ENCODE data around the gene MEX3A.
A peak's percentile ranks its signal among the peaks of the same experiment; 100 is the strongest.

The MEX3A gene

DNA sequence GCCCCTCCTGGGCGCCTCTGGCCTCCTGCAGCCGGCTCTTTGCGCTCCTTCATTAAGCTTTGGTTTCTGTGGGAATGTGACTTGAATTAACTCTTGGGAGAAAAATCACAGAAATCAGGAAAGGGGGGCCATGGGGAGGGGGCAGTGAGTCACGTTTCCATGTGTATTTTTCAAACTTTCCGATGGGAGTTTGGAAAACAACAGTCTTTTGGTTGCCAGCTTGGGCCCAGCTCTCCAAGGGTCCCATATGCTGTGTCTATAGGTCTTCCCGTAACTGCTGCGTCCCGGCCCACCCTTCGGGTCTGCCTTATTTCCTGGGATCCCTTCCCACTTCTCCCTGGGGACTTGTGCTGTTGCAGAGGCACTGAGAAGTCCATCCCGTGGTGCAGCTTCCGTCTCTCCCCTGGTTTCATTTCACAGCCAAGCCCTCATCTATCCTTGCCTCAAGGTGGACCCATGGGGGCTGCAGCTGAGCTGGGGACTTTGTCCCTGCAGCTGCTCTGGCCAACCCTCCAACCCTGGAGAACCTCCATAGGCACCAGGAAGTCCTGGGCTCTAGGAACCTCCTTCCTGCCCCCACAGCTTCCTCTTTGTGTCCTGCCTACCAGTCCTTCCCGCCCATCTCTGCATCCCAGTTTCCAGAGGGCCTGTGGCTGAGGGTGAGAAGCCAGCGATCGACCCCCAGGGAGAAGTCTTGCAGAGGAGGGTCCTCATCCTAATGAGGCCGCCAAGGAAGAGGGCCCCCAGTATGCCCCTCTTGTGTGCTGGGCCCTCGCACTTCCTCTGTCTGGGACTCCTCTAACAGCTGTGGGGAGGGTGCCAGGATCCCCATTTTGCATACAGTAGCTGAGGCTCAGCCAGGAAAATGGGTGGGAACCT lies 20.6 kb upstream of the MEX3A start:
- no peak for DNase-seq (ENCODE audit: low read depth in 3 of 3)

GRCh38 chr1:156101880-156102279 lies 19.6 kb upstream of the MEX3A start:
- no peak for DNase-seq (ENCODE audit: low read depth in 3 of 3)

DNA sequence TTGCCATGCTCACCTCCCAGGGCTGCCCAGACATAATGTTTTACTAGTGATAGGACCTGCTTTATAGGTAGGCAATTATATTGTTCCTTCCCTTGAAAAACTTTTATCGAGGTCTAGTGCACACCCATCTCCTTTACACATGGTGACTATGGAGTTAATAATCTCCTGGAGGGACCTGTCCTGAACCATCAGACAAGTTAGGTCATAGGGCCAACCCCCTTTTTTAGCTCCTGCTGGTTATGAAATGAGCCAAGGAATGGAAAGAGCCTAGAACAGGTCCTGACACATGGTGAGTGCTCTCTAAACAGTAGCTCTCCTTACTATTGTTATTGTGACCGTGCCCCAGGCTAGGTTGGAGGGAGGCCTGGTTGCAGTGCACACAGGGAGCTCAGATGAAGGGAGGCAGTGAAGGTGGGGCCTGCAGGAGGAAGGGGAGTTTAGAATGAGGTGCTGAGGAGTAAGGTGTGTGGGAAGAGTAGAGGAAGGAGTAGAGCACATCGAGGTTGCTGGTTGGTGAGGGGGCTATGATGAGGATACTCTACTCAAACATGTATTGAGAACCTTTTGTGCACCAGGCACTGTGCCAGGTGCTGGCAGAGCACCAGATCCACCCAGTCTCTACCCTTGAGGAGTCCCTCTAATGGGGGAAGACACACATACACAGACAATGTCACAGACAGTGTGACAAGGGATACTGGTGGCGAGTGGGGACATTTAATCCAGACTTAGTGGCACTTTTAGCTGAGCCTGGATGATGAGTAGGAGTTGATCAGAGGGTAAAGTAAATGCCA lies 18.1 kb upstream of the MEX3A start:
- no peak for DNase-seq (ENCODE audit: low read depth in 3 of 3)

DNA sequence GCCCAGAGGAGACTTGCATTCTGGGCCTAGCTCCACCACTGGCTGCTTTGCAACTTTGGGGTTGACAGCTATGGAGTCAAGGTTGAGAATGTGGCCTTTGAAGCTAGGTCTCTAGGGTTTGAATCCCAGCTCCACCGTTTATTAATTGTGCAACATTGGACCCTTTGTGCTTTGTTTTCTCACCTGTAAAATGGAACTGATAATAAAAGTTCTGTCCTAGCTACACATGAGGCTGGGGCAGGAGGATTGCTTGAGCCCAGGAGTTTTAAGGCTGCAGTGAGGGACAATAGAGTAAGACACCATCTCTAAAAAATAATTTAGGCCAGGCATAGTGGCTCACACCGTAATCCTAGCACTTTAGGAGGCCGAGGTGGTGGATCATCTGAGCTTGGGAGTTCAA lies 17.0 kb upstream of the MEX3A start:
- DNase-seq (ENCODE audit: low read depth in 3 of 3): no peak

- no peak for DNase-seq (ENCODE audit: low read depth in 3 of 3)
Observed at GRCh38 chr1:156098784-156099183, 16.5 kb upstream of the MEX3A start.

GRCh38 chr1:156097499-156098178 lies 15.4 kb upstream of the MEX3A start:
- no peak for DNase-seq (ENCODE audit: low read depth in 3 of 3)

- DNase-seq (ENCODE audit: low read depth in 3 of 3): peak; percentile 64 to 78 (median 75)
Observed at GRCh38 chr1:156096640-156097391, 14.6 kb upstream of the MEX3A start.

GRCh38 chr1:156095906-156096508 lies 13.7 kb upstream of the MEX3A start:
- no peak for DNase-seq (ENCODE audit: low read depth in 3 of 3)

- DNase-seq (ENCODE audit: low read depth in 3 of 3): no peak
Observed at GRCh38 chr1:156091610-156092009, 9.3 kb upstream of the MEX3A start.

GRCh38 chr1:156090840-156091188 lies 8.5 kb upstream of the MEX3A start:
- DNase-seq (ENCODE audit: low read depth in 3 of 3): peak; percentile 79 to 86 (median 84)

- no peak for DNase-seq (ENCODE audit: low read depth in 3 of 3)
Observed at GRCh38 chr1:156090138-156090839, 8.0 kb upstream of the MEX3A start.

DNA sequence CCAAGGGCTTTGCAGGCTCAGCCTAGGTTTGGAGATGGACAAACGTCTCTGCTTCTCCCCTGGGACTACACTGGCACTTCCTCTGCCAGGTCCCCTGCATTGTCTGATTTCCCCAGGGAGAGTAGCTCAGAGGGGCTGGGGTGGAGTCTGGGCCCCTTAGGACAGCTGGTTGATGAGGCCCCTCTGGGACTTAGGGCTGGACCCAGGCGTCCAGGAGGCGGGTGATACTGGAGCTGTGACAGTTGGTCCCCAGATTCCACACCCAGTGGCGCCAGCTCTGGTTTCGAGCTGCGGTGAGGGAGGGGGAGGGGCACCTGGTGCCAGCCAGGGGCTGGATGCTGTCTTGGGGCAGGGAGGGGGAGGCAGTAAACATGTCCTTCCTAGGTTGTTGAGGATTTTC lies 7.4 kb upstream of the MEX3A start:
- DNase-seq (ENCODE audit: low read depth in 3 of 3): no peak

DNA sequence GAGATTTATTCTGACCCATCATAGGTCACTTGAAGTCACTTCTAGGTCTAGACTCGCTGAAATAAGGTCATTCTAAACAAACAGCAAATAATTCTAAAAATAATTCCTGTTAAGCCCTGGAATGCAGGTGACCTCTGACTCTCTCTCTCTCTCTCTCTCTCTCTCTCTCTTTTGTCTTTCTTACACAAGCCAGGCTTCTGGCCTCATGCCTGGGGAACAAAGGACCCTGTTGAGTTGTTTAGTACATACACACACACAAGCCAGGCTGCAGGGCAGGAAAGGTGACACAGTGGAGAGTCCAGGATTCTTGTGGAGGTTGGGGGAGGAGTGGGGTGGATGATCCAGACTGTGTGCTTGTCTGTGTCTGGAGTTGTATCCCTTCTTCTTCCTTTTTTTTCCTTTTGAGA lies 4.0 kb upstream of the MEX3A start:
- no peak for DNase-seq (ENCODE audit: low read depth in 3 of 3)

- no peak for DNase-seq (ENCODE audit: low read depth in 3 of 3)
Observed at GRCh38 chr1:156083800-156084790, 1.8 kb upstream of the MEX3A start.

DNA sequence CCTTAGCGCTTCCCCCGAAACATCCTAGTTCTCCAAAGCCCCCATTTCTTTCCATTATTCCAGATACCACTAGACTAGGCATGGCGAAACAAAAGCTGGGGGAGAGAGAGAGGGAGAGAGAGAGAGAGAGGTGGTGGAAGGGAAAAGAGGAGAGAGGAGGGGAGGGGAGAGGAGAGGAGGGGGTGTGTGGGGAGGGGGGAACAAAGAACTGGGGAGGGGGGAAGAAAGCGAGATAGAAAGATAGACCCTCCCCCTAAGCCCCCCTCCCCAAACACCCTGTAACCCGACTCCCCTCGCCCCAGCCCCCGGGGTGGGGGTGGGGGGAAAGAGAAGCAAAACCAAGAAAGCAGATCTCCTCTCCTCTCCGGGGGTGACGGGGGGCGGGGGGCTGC lies 352 bp downstream of the MEX3A start:
- DNase-seq (ENCODE audit: low read depth in 3 of 3): no peak

- peak in 1 of 3 experiments; percentile 18 for DNase-seq (ENCODE audit: low read depth in 3 of 3)
Observed at GRCh38 chr1:156081180-156081916, 917 bp downstream of the MEX3A start.

- no peak for DNase-seq (ENCODE audit: low read depth in 3 of 3)
Observed at GRCh38 chr1:156080863-156081179, 1.4 kb downstream of the MEX3A start.

GRCh38 chr1:156080241-156080862 lies 1.9 kb downstream of the MEX3A start:
- no peak for DNase-seq (ENCODE audit: low read depth in 3 of 3)
